ENCODE data around the gene SIVA1. TPM values are rescaled to one million over a fixed set of nuclear protein-coding genes. Genes with fewer than 3 reads are reported as not detected.

Gene SIVA1
- total and polyA plus RNA-seq, 9 of the 15 experiments (the other 6 are each of a cell fraction or from before 2014, with no cell fraction given), result 4.2 to 186 (median 54.2) TPM

GRCh38 chr14:104794099-104794498 is 41.2 kb downstream of the SIVA1 start:
- FAIRE-seq (peak; percentile 75), ATAC-seq (peak; percentile 61), DNase-seq (ENCODE audit: extremely low read depth in 1 of 4, low spot score in 3 of 4) (peak; percentile 61 to 75 (median 68))
- in situ Hi-C loops (cut with MboI) (no loop called here), intact Hi-C loops (cut with micrococcal nuclease) (no loop called here)
- ChIA-PET CTCF (ENCODE audit: low intra/inter-chr PET ratio) (interaction anchor here (0.6 kb wide), 1 partner anchor 20 kb away, joined by 3 read pairs; no protein-coding TSS in a partner anchor), POLR2A (interaction anchor here (0.6 to 0.9 kb wide), 5 partner anchors 8 to 292 kb away, joined by 3 to 4 read pairs (median 3); no protein-coding TSS in a partner anchor)
- TSS peak; percentile 63 for BruUV-seq (replicated peaks)
- Histone ChIP-seq H3K9me3 (replicated peaks; ENCODE audit: control insufficient read depth, insufficient read depth, low read depth, low read length) (no peaks in the 10 kb centered on the region), H3K79me2 (ENCODE audit: control insufficient read depth, insufficient read depth, low read length) (peaks cover 54% of the 10 kb centered on the region), H3K36me3 (ENCODE audit: control insufficient read depth, insufficient read depth, low read length) (peaks cover 38% of the 10 kb centered on the region; the same call in 1 of the 3 replicates), H3K9me1 (ENCODE audit: control insufficient read depth, insufficient read depth, low read length) (no peaks in the 10 kb centered on the region), H3K27ac (ENCODE audit: extremely low read depth, low read depth, low read length) (peak overlapping the region; percentile 74), H3K9ac (ENCODE audit: insufficient read depth in 1 of 2, low read depth in 2 of 2, low read length in 2 of 2) (peak overlapping the region; percentile 82 to 93), H3K4me2 (ENCODE audit: insufficient read depth, low read length) (peak overlapping the region; percentile 79), H4K20me1 (replicated peaks; ENCODE audit: control insufficient read depth, insufficient read depth, low read length) (peaks cover 12% of the 10 kb centered on the region; the same call in 1 of the 2 replicates), H3K27me3 (ENCODE audit: control insufficient read depth in 2 of 2, insufficient read depth in 2 of 2, low read length in 2 of 2) (no peaks in the 10 kb centered on the region), H2AFZ (ENCODE audit: low read depth, low read length) (no peak overlapping the region), H3K4me1 (replicated peaks in 1 of 2; ENCODE audit: control insufficient read depth in 2 of 2, insufficient read depth in 2 of 2, low read length in 2 of 2) (peaks cover 41 to 89% of the 10 kb centered on the region in 2 experiments), H3K4me3 (peak overlapping the region; percentile 70)
- 9% methylated on average over 15 of the region's 15 CpGs for WGBS (ENCODE audit: insufficient coverage, low coverage, missing lambda C conversion rate)
- no peak for TF ChIP-seq NCOA4 (IDR thresholded peaks at IDR 0.05; ENCODE audit: partially characterized antibody)
- TF ChIP-seq RBBP5 (IDR thresholded peaks at IDR 0.05; ENCODE audit: borderline replicate concordance, insufficient read depth, low read length, poor library complexity, severe bottlenecking), result peak; percentile 13
- TF ChIP-seq SP1 (CRISPR knock-in tag; IDR thresholded peaks at IDR 0.05), result peak; percentile 58; the same call in 1 of the 2 replicates
- no peak for TF ChIP-seq E2F5 (CRISPR knock-in tag; IDR thresholded peaks at IDR 0.05)
- TF ChIP-seq SMC3 (conservative IDR thresholded peaks at IDR 0.05; ENCODE audit: insufficient read depth, low read depth, low read length), result no peak
- TF ChIP-seq SAFB2 (IDR thresholded peaks at IDR 0.05; ENCODE audit: borderline replicate concordance, low read depth, low read length, severe bottlenecking), result no peak
- peak; percentile 23; the same call in 1 of the 2 replicates for TF ChIP-seq CREB1 (IDR thresholded peaks at IDR 0.05)
- no peak for TF ChIP-seq CREB1 (CRISPR knock-in tag; IDR thresholded peaks at IDR 0.05)
- no peak for TF ChIP-seq GTF2A2 (tag; IDR thresholded peaks at IDR 0.05)
- no peak for TF ChIP-seq GTF2F1 (IDR thresholded peaks at IDR 0.05; ENCODE audit: low read depth, low read length)
- TF ChIP-seq SOX6 (IDR thresholded peaks at IDR 0.05), result no peak
- TF ChIP-seq MEF2D (tag; conservative IDR thresholded peaks at IDR 0.05; ENCODE audit: low read depth), result no peak
- TF ChIP-seq NCOA2 (IDR thresholded peaks at IDR 0.05; ENCODE audit: partially characterized antibody in 2 of 2), result no peak
- TF ChIP-seq RBM25 (IDR thresholded peaks at IDR 0.05; ENCODE audit: low read depth, low read length, severe bottlenecking), result no peak
- TF ChIP-seq ZNF830 (CRISPR knock-in tag; IDR thresholded peaks at IDR 0.05), result no peak
- no peak for TF ChIP-seq MLX (CRISPR knock-in tag; conservative IDR thresholded peaks at IDR 0.05)
- TF ChIP-seq ELF2 (CRISPR knock-in tag; IDR thresholded peaks at IDR 0.05), result no peak
- no peak for TF ChIP-seq POU5F1 (IDR thresholded peaks at IDR 0.05; ENCODE audit: borderline replicate concordance, low read depth, low read length, partially characterized antibody)
- TF ChIP-seq ATF4 (CRISPR knock-in tag; IDR thresholded peaks at IDR 0.05), result no peak
- TF ChIP-seq ZBED1 (IDR thresholded peaks at IDR 0.05), result no peak
- TF ChIP-seq PURB (CRISPR knock-in tag; IDR thresholded peaks at IDR 0.05; ENCODE audit: low read depth), result no peak

All from K562 (cell line).